GM12801 (cell line): ENCODE measurements around the gene DNAJB12.

Source experiments
- CTCF ChIP-seq: IDR thresholded peaks from one replicate; pipeline ENCODE4 v1.5.1; 2011; ENCODE audit warnings: control low read depth; ENCODE audit not compliant: insufficient read length; ENCODE audit errors: extremely low read depth

The DNAJB12 gene

GRCh38 chr10:72337039-72337629 lies 17.6 kb downstream of the DNAJB12 start:
- no peak for TF ChIP-seq CTCF

- no peak for TF ChIP-seq CTCF
These were observed 18.3 kb downstream of the DNAJB12 start for GRCh38 chr10:72336259-72337038.

GRCh38 chr10:72335394-72336258 lies 19.1 kb downstream of the DNAJB12 start:
- TF ChIP-seq CTCF: no peak

GRCh38 chr10:72334825-72335393 lies 19.8 kb downstream of the DNAJB12 start:
- TF ChIP-seq CTCF: no peak

- no peak for TF ChIP-seq CTCF
These were observed 20.4 kb downstream of the DNAJB12 start for GRCh38 chr10:72334196-72334824.

GRCh38 chr10:72333112-72334015 lies 21.4 kb downstream of the DNAJB12 start:
- TF ChIP-seq CTCF: no peak
